Activated naive CD4-positive, alpha-beta T cell treated with anti-CD3 and anti-CD28 coated beads, Interleukin-2, amount 50 U/mL, for 24 hours (primary cell): ENCODE results near the gene SLC50A1.

Experiments used
- H3K27ac Mint-ChIP-seq: one replicate; pipeline ENCODE4 v1.8.0; 2021; ENCODE audit warnings: mild to moderate bottlenecking, mixed read lengths
- H3K27me3 Mint-ChIP-seq: one replicate; pipeline ENCODE4 v1.8.0; 2021; ENCODE audit warnings: mixed read lengths
- H3K36me3 Mint-ChIP-seq: one replicate; pipeline ENCODE4 v1.8.0; 2021; ENCODE audit warnings: mixed read lengths
- H3K4me1 Mint-ChIP-seq: one replicate; pipeline ENCODE4 v1.8.0; 2021; ENCODE audit warnings: mixed read lengths
- H3K4me3 Mint-ChIP-seq: one replicate; pipeline ENCODE4 v1.8.0; 2021; ENCODE audit warnings: mild to moderate bottlenecking, mixed read lengths
- H3K9me3 Mint-ChIP-seq: one replicate; pipeline ENCODE4 v1.8.0; 2021; ENCODE audit warnings: mixed read lengths

The SLC50A1 gene

GRCh38 chr1:155170101-155170785 lies 34.6 kb downstream of the SLC50A1 start:
- H3K27me3 Mint-ChIP-seq: no peaks in the 10 kb centered on the region
- peak overlapping the region; percentile 19 for H3K4me3 Mint-ChIP-seq
- no peaks in the 10 kb centered on the region for H3K9me3 Mint-ChIP-seq
- peaks cover 39% of the 10 kb centered on the region for H3K4me1 Mint-ChIP-seq
- peaks cover 8% of the 10 kb centered on the region for H3K36me3 Mint-ChIP-seq
- no peak overlapping the region for H3K27ac Mint-ChIP-seq

GRCh38 chr1:155170806-155171205 lies 35.2 kb downstream of the SLC50A1 start:
- peaks cover 39% of the 10 kb centered on the region for H3K4me1 Mint-ChIP-seq
- H3K9me3 Mint-ChIP-seq: no peaks in the 10 kb centered on the region
- no peak overlapping the region for H3K4me3 Mint-ChIP-seq
- peaks cover 8% of the 10 kb centered on the region for H3K36me3 Mint-ChIP-seq
- H3K27ac Mint-ChIP-seq: no peak overlapping the region
- no peaks in the 10 kb centered on the region for H3K27me3 Mint-ChIP-seq

- H3K27me3 Mint-ChIP-seq: no peaks in the 10 kb centered on the region
- peaks cover 8% of the 10 kb centered on the region for H3K36me3 Mint-ChIP-seq
- H3K4me3 Mint-ChIP-seq: peak overlapping the region; percentile 91
- H3K27ac Mint-ChIP-seq: peak overlapping the region; percentile 99
- peaks cover 46% of the 10 kb centered on the region for H3K4me1 Mint-ChIP-seq
- H3K9me3 Mint-ChIP-seq: no peaks in the 10 kb centered on the region
These were observed 36.4 kb downstream of the SLC50A1 start for GRCh38 chr1:155171836-155172731.

- H3K4me1 Mint-ChIP-seq: peaks cover 38% of the 10 kb centered on the region
These were observed 37.3 kb downstream of the SLC50A1 start, which contains the start of gene KRTCAP2 for GRCh38 chr1:155172732-155173477. Gene KRTCAP2, minus strand, starts transcription at chr1:155173304. Its CDS starts 80 bp downstream, at chr1:155173224.

GRCh38 chr1:155173478-155174323 lies 38.0 kb downstream of the SLC50A1 start, which contains the start of gene TRIM46:
Gene TRIM46, plus strand, starts transcription at chr1:155173849. Its CDS starts 118 bp downstream, at chr1:155173967.
- Mint-ChIP-seq H3K27ac (peak within 1 kb of the TSS; percentile 99), H3K36me3 (peaks cover 8% of the 10 kb centered on the region), H3K27me3 (no peaks in the 10 kb centered on the region), H3K9me3 (no peaks in the 10 kb centered on the region), H3K4me3 (peak within 1 kb of the TSS; percentile 91), H3K4me1 (peaks cover 35% of the 10 kb centered on the region)

More at GRCh38 chr1:155172732-155173477, 37.3 kb downstream of the SLC50A1 start, which contains the start of gene KRTCAP2:
- peak within 1 kb of the TSS; percentile 91 for H3K4me3 Mint-ChIP-seq
- peaks cover 8% of the 10 kb centered on the region for H3K36me3 Mint-ChIP-seq
- H3K27me3 Mint-ChIP-seq: no peaks in the 10 kb centered on the region
- peak within 1 kb of the TSS; percentile 99 for H3K27ac Mint-ChIP-seq
- H3K9me3 Mint-ChIP-seq: no peaks in the 10 kb centered on the region

- Mint-ChIP-seq H3K4me3 (peak overlapping the region; percentile 91), H3K9me3 (no peaks in the 10 kb centered on the region), H3K27me3 (no peaks in the 10 kb centered on the region), H3K36me3 (peaks cover 7% of the 10 kb centered on the region), H3K4me1 (peaks cover 35% of the 10 kb centered on the region), H3K27ac (peak overlapping the region; percentile 65)
These were observed 39.0 kb downstream of the SLC50A1 start for GRCh38 chr1:155174324-155175280.

- peak overlapping the region; percentile 41 for H3K27ac Mint-ChIP-seq
- H3K36me3 Mint-ChIP-seq: peaks cover 6% of the 10 kb centered on the region
These were observed 39.8 kb downstream of the SLC50A1 start for GRCh38 chr1:155175281-155175926.

GRCh38 chr1:155175927-155176371 lies 40.3 kb downstream of the SLC50A1 start:
- H3K9me3 Mint-ChIP-seq: no peaks in the 10 kb centered on the region
- H3K27ac Mint-ChIP-seq: no peak overlapping the region
- peaks cover 35% of the 10 kb centered on the region for H3K4me1 Mint-ChIP-seq
- no peaks in the 10 kb centered on the region for H3K27me3 Mint-ChIP-seq
- H3K4me3 Mint-ChIP-seq: no peak overlapping the region
- H3K36me3 Mint-ChIP-seq: peaks cover 6% of the 10 kb centered on the region

More at GRCh38 chr1:155175281-155175926, 39.8 kb downstream of the SLC50A1 start:
- Mint-ChIP-seq H3K9me3 (no peaks in the 10 kb centered on the region), H3K27me3 (no peaks in the 10 kb centered on the region), H3K4me1 (peaks cover 35% of the 10 kb centered on the region), H3K4me3 (peak overlapping the region; percentile 33)

GRCh38 chr1:155176544-155177071 lies 41.0 kb downstream of the SLC50A1 start:
- Mint-ChIP-seq H3K27ac (peak overlapping the region; percentile 47), H3K4me3 (peak overlapping the region; percentile 61), H3K4me1 (peaks cover 35% of the 10 kb centered on the region), H3K9me3 (no peaks in the 10 kb centered on the region), H3K27me3 (no peaks in the 10 kb centered on the region), H3K36me3 (peaks cover 6% of the 10 kb centered on the region)

- no peaks in the 10 kb centered on the region for H3K9me3 Mint-ChIP-seq
- H3K36me3 Mint-ChIP-seq: peaks cover 3% of the 10 kb centered on the region
- H3K27me3 Mint-ChIP-seq: no peaks in the 10 kb centered on the region
- no peak overlapping the region for H3K4me3 Mint-ChIP-seq
- H3K4me1 Mint-ChIP-seq: peaks cover 28% of the 10 kb centered on the region
- no peak overlapping the region for H3K27ac Mint-ChIP-seq
These were observed 41.7 kb downstream of the SLC50A1 start for GRCh38 chr1:155177192-155177917.

- no peak overlapping the region for H3K4me3 Mint-ChIP-seq
- H3K9me3 Mint-ChIP-seq: no peaks in the 10 kb centered on the region
- peaks cover 28% of the 10 kb centered on the region for H3K4me1 Mint-ChIP-seq
- H3K27me3 Mint-ChIP-seq: no peaks in the 10 kb centered on the region
- no peak overlapping the region for H3K27ac Mint-ChIP-seq
- peaks cover 3% of the 10 kb centered on the region for H3K36me3 Mint-ChIP-seq
These were observed 42.2 kb downstream of the SLC50A1 start for GRCh38 chr1:155177918-155178281.

GRCh38 chr1:155178441-155179111 lies 42.9 kb downstream of the SLC50A1 start:
- H3K9me3 Mint-ChIP-seq: no peaks in the 10 kb centered on the region

More at GRCh38 chr1:155178441-155179111, 42.9 kb downstream of the SLC50A1 start:
- H3K27ac Mint-ChIP-seq: no peak overlapping the region
- peaks cover 7% of the 10 kb centered on the region for H3K36me3 Mint-ChIP-seq
- no peak overlapping the region for H3K4me3 Mint-ChIP-seq
- peaks cover 22% of the 10 kb centered on the region for H3K4me1 Mint-ChIP-seq
- no peaks in the 10 kb centered on the region for H3K27me3 Mint-ChIP-seq
